K562 (cell line): Measurements from ENCODE around the gene PIK3C2G. TPM values are rescaled to one million over a fixed set of nuclear protein-coding genes. Genes with fewer than 3 reads are reported as not detected.

ENCODE experiments used
- ATAC-seq: fragments of 200-7000 bp; cut with Tn5 transposase; 3 replicates; pipeline ENCODE4 v1.9.1; 2020; ENCODE audit warnings: moderate library complexity
- BruUV-seq: library from RNA; stranded (reverse); fragments of 400-500 nt; replicated peaks from 2 replicates; lab custom pipeline; 2021; lab: Mats Ljungman, UMichigan
- CTCF ChIA-PET: fragments of 300-600 bp; formaldehyde crosslinking; extraction: SDS; loops from one replicate; lab custom pipeline; 2021; ENCODE audit warnings: low intra/inter-chr PET ratio; lab: Yijun Ruan, JAX
- POLR2A ChIA-PET: fragments of 300-600, 350-650 bp; sonication (Branson Sonifier 250); formaldehyde crosslinking; extraction: SDS; loops from one replicate; lab custom pipeline; 2021; ENCODE audit warnings: antibody characterized with exemption, inconsistent platforms; lab: Yijun Ruan, JAX
- DNase-seq, 4 experiments: peaks; one replicate each; pipeline versions ENCODE4 v3.0.0 to v3.0.0-alpha.2; 2011 to 2018; ENCODE audit warnings: low spot score in 3 of 4, mixed read lengths in 3 of 4; ENCODE audit errors: extremely low read depth in 1 of 4
- FAIRE-seq: peaks from 2 replicates; lab custom pipeline; 2011; peaks lifted over from hg19 to GRCh38; lab: Jason Lieb, UNC
- H2AFZ ChIP-seq: 2 replicates; pipeline ENCODE4 v1.6.0; 2011; ENCODE audit warnings: low read depth, low read length, control low read depth, inconsistent platforms
- H3K27ac ChIP-seq: fragments of 200-600 bp; 3 replicates; pipeline ENCODE4 v1.8.0; 2011; ENCODE audit warnings: low read depth, mild to moderate bottlenecking, control low read depth, inconsistent platforms, low read length, moderate library complexity, mixed read lengths; ENCODE audit errors: extremely low read depth
- H3K27me3 ChIP-seq, 2 experiments: fragments of 300-600 bp in 1 of 2; 2 replicates in 1 of 2; 3 replicates in 1 of 2; pipeline versions ENCODE4 v1.6.0 to v1.8.0; 2011; ENCODE audit warnings: inconsistent platforms in 2 of 2, low read length in 2 of 2, mild to moderate bottlenecking in 1 of 2, mixed read lengths in 1 of 2, moderate library complexity in 1 of 2; ENCODE audit not compliant: control insufficient read depth in 2 of 2, insufficient read depth in 2 of 2
- H3K36me3 ChIP-seq: fragments of 300-600 bp; 3 replicates; pipeline ENCODE4 v1.8.0; 2011; ENCODE audit warnings: mild to moderate bottlenecking, low read length, inconsistent platforms; ENCODE audit not compliant: control insufficient read depth, insufficient read depth
- H3K4me1 ChIP-seq, 2 experiments: fragments of 200-600 bp in 1 of 2; replicated peaks in 1 of 2; 2 replicates in 1 of 2; 3 replicates in 1 of 2; pipeline versions ENCODE4 v1.5.1 to v1.8.0; 2011; ENCODE audit warnings: inconsistent platforms in 2 of 2, low read length in 2 of 2, mild to moderate bottlenecking in 1 of 2, mixed read lengths in 1 of 2, moderate library complexity in 1 of 2; ENCODE audit not compliant: control insufficient read depth in 2 of 2, insufficient read depth in 2 of 2
- H3K4me2 ChIP-seq: 2 replicates; pipeline ENCODE4 v1.6.1; 2011; ENCODE audit warnings: low read length, control low read depth, inconsistent platforms, mixed read lengths; ENCODE audit not compliant: insufficient read depth
- H3K4me3 ChIP-seq: fragments of 200-600 bp; sonication (generic), shearing (Covaris generic); 2 replicates; pipeline ENCODE4 v1.5.1; 2016; ENCODE audit warnings: control low read depth, inconsistent platforms
- H3K79me2 ChIP-seq: fragments of 200-600 bp; 3 replicates; pipeline ENCODE4 v1.8.0; 2011; ENCODE audit warnings: low read length, inconsistent platforms; ENCODE audit not compliant: control insufficient read depth, insufficient read depth
- H3K9ac ChIP-seq, 2 experiments: 2 replicates each; pipeline versions ENCODE4 v1.6.0 to v1.6.1; 2011; ENCODE audit warnings: low read depth in 2 of 2, low read length in 2 of 2, control low read depth in 1 of 2, inconsistent platforms in 1 of 2, mild to moderate bottlenecking in 1 of 2, mixed read lengths in 1 of 2; ENCODE audit not compliant: insufficient read depth in 1 of 2
- H3K9me1 ChIP-seq: one replicate; pipeline ENCODE4 v1.6.0; 2011; ENCODE audit warnings: inconsistent platforms, mild to moderate bottlenecking, low read length, moderate library complexity; ENCODE audit not compliant: control insufficient read depth, insufficient read depth
- H3K9me3 ChIP-seq: replicated peaks from 2 replicates; pipeline ENCODE4 v1.5.1; 2011; ENCODE audit warnings: low read depth, low read length, inconsistent platforms; ENCODE audit not compliant: control insufficient read depth, insufficient read depth
- H4K20me1 ChIP-seq: replicated peaks from 2 replicates; pipeline ENCODE4 v1.6.1; 2011; ENCODE audit warnings: low read length, inconsistent platforms, mixed read lengths; ENCODE audit not compliant: control insufficient read depth, insufficient read depth
- FOXJ2 ChIP-seq: fragments of 200-800 bp; sonication (Bioruptor generic); IDR thresholded peaks from 2 replicates; pipeline ENCODE4 v1.6.1; 2016; ENCODE audit warnings: missing genetic modification characterization, missing compliant biosample characterization
- KDM5B ChIP-seq: fragments of 200-600 bp; sonication (generic); IDR thresholded peaks from 2 replicates; pipeline ENCODE4 v1.6.1; 2012; ENCODE audit warnings: low read depth, mild to moderate bottlenecking, moderate library complexity, low read length, control low read depth, inconsistent platforms; ENCODE audit not compliant: insufficient replicate concordance
- SRSF9 ChIP-seq: fragments of 200-400 bp; formaldehyde crosslinking; IDR thresholded peaks from 2 replicates; pipeline ENCODE4 v1.6.1; 2017; ENCODE audit warnings: low read depth, low read length, borderline replicate concordance
- ZNF830 ChIP-seq: fragments of 250-450 bp; sonication (Bioruptor Pico); IDR thresholded peaks from 2 replicates; pipeline ENCODE4 v1.5.0; 2021; ENCODE audit warnings: mild to moderate bottlenecking
- WGBS: fragments of 100-300 bp; shearing (Covaris generic); methylation state at CpG from one replicate; pipeline ENCODE4 v1.1.6; 2016; ENCODE audit warnings: low coverage, mixed read lengths; ENCODE audit not compliant: insufficient coverage; ENCODE audit errors: missing lambda C conversion rate; 5-methylcytosine and 5-hydroxymethylcytosine counted together
- in situ Hi-C: fragments of 300-500 bp; cut with MboI; formaldehyde crosslinking; loops from 4 replicates; pipeline ENCODE4 v1.15.0; 2018; ENCODE audit warnings: inconsistent platforms, mixed read lengths
- intact Hi-C: fragments of 100-400 bp; cut with micrococcal nuclease; formaldehyde crosslinking; loops from 2 replicates; pipeline ENCODE4 v1.14.2; 2022
- polyA plus RNA-seq, 8 experiments: library from polyadenylated mRNA; depleted of rRNA in 4 of 8; stranded (reverse) in 5 of 8; unstranded in 3 of 8; fragments of >200 nt; fragmentation: Nextera tagmentation in 2 of 8; fragmentation: Illumina TruSeq in 1 of 8; extraction: Ambion mirVana in 2 of 8; extraction: Trizol in 1 of 8; gene quantifications; 2 replicates each; pipeline versions ENCODE4 v1.2.1 to v1.2.3, GENCODE V29; 2011 to 2014; ENCODE audit warnings: inconsistent platforms in 1 of 8, missing spikeins in 1 of 8
- total RNA-seq, 7 experiments: library from RNA; depleted of rRNA in 6 of 7; stranded (reverse); fragments of >200 nt in 6 of 7; fragmentation: Illumina TruSeq in 2 of 7; extraction: Trizol in 2 of 7; gene quantifications; 2 replicates each; pipeline versions ENCODE4 v1.2.1 to v1.2.3, GENCODE V29; 2011 to 2021; ENCODE audit warnings: low replicate concordance in 1 of 7
- TF ChIP-seq, protein P1 (sequence below): fragments of 250-450 bp; sonication (Bioruptor Pico); IDR thresholded peaks from 2 replicates; pipeline ENCODE4 v1.5.0; 2021; ENCODE audit warnings: mild to moderate bottlenecking, borderline replicate concordance
- TF ChIP-seq, protein P2 (sequence below): fragments of 250-450 bp; sonication (Bioruptor Pico); IDR thresholded peaks from 2 replicates; pipeline ENCODE4 v1.5.0; 2021

The PIK3C2G gene
- total and polyA plus RNA-seq, 9 of the 15 experiments (the other 6 are each of a cell fraction or from before 2014, with no cell fraction given) = not detected

DNA sequence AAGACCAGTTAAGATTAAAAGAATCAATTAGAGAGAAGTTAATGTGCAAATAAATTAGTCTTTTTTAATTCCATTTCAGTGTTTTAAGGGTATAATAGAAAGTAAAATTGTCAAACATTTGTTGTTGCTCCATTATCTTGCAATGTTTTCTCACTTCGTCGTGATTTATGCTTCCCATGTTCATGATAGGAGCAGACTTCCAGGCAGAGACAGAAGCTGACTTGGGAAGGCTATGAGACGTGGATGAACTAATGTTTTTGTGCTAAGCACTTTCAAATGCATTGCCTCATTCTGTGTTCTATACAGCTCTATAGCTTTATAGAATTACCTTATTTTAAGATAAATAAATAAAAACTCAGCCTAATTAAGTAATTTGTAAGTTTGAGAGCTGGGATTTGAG, 226.2 kb downstream of the PIK3C2G start:
- FAIRE-seq (no peak), ATAC-seq (no peak), DNase-seq (no peak)
- Histone ChIP-seq H3K4me2 (no peak overlapping the region), H3K9ac (no peak overlapping the region), H4K20me1 (no peaks in the 10 kb centered on the region), H3K79me2 (no peaks in the 10 kb centered on the region), H3K36me3 (no peaks in the 10 kb centered on the region), H3K9me1 (no peaks in the 10 kb centered on the region), H3K4me3 (no peak overlapping the region), H3K27ac (no peak overlapping the region), H3K4me1 (no peaks in the 10 kb centered on the region), H3K27me3 (no peaks in the 10 kb centered on the region), H3K9me3 (no peaks in the 10 kb centered on the region), H2AFZ (no peak overlapping the region)
- CTCF ChIA-PET = no interaction called here
- POLR2A ChIA-PET = no interaction called here
- TF ChIP-seq SRSF9 = no peak
- no peak for TF ChIP-seq ZNF830 (CRISPR knock-in tag)
- no peak for TF ChIP-seq KDM5B
- no peak for TF ChIP-seq FOXJ2 (tag)
- TF ChIP-seq, protein P1, sequence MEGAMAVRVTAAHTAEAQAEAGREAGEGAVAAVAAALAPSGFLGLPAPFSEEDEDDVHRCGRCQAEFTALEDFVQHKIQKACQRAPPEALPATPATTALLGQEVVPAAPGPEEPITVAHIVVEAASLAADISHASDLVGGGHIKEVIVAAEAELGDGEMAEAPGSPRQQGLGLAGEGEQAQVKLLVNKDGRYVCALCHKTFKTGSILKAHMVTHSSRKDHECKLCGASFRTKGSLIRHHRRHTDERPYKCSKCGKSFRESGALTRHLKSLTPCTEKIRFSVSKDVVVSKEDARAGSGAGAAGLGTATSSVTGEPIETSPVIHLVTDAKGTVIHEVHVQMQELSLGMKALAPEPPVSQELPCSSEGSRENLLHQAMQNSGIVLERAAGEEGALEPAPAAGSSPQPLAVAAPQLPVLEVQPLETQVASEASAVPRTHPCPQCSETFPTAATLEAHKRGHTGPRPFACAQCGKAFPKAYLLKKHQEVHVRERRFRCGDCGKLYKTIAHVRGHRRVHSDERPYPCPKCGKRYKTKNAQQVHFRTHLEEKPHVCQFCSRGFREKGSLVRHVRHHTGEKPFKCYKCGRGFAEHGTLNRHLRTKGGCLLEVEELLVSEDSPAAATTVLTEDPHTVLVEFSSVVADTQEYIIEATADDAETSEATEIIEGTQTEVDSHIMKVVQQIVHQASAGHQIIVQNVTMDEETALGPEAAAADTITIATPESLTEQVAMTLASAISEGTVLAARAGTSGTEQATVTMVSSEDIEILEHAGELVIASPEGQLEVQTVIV (CRISPR knock-in tag) = no peak
- TF ChIP-seq, protein P2, sequence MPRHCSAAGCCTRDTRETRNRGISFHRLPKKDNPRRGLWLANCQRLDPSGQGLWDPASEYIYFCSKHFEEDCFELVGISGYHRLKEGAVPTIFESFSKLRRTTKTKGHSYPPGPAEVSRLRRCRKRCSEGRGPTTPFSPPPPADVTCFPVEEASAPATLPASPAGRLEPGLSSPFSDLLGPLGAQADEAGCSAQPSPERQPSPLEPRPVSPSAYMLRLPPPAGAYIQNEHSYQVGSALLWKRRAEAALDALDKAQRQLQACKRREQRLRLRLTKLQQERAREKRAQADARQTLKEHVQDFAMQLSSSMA (CRISPR knock-in tag) = no peak
- 0% methylated on average over 3 of the region's 3 CpGs for WGBS
- in situ Hi-C loops = no loop called here
- no TSS peak for BruUV-seq
- intact Hi-C loops = no loop called here
